ENCODE measurements around the gene SNX22.

SNX22 gene

DNA sequence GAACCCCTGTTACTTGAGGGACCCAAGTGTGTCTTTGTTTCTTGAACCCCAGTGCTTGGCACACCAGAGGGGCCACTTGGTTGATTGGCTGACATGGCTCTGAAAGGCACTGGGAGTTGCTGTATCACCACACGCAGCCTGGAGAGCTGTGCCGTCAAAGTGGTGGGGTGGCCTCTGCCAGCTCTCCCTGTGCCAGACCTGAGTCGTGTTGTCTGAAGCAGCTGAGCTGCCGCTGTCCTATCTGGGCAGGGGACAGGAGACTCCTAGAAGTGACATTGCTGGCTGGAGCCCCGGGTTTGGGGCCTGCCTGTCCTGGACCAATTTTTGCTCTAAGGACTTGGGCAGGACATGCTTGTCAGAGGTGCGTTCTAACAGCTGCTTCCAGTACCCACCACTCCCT is 5.5 kb upstream of the SNX22 start:
- Mint-ChIP-seq H3K27ac (no peak overlapping the region), H3K36me3 (ENCODE audit: low read depth) (peaks cover 40% of the 10 kb centered on the region), H3K27me3 (peaks cover 6% of the 10 kb centered on the region), H3K4me3 (no peak overlapping the region), H3K4me1 (ENCODE audit: low read depth) (peaks cover 12% of the 10 kb centered on the region), H3K9me3 (no peaks in the 10 kb centered on the region)
- no peak for DNase-seq

DNA sequence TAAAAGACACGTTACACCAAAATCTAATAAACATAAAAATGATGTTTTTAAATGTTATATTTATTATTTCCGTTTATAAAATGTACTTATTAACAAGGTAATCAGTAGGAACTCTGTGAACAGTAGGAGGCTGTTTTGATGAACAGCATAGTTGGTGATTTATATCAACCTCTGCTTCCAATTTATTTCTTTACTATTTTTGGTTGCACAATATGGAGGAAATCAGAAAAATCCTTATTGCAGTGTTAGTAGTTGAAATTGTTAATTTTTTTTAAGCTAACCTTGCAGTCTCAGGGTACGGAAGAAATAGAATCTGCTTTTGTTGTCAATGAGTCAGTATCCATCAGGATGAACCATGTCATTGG is 5.0 kb upstream of the SNX22 start:
- no peak overlapping the region for H3K4me3 Mint-ChIP-seq
- DNase-seq, result no peak
- no peaks in the 10 kb centered on the region for H3K9me3 Mint-ChIP-seq
- peaks cover 35% of the 10 kb centered on the region for H3K36me3 Mint-ChIP-seq (ENCODE audit: low read depth)
- no peak overlapping the region for H3K27ac Mint-ChIP-seq
- H3K27me3 Mint-ChIP-seq, result peaks cover 7% of the 10 kb centered on the region
- H3K4me1 Mint-ChIP-seq (ENCODE audit: low read depth), result peaks cover 13% of the 10 kb centered on the region

DNA sequence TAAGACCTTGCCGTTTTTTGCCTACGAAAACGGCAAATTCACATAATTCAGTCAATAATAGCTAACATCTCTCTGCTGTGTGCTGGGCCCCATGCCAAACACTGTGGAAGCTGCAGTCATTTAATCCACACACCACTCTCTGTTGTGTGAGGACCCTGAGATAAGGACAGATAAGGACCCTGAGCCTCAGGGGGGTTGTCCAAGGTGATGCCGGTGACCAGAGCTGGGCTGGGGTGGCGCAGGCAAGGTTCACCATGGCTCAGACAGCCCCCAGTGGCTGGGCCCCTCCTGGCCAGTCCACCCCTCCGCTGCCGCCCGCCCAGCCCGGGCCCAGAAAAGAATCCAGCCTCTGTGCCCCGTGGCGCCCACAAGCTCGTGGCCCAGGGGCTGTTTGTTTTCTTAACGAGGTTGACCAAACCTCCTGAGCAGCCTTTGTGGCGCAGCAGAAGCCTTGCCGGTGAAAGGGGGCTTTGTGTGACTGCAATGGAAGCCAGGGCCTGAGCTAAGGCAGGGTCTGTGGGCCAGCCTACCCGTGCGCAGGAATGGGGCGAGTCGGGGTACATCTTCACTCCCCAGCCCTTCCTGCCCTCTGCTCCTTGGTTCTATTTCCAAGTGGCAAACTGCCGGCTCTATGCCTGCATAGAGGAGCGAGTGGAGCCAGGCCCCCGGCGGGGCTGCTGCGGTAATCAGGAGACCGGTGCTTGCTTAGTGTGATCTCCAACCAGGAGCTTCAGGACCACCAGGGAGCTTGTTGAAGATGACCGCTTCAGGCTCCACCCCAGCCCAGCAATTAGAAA is 4.4 kb upstream of the SNX22 start:
- no peaks in the 10 kb centered on the region for H3K9me3 Mint-ChIP-seq
- no peak for DNase-seq
- peaks cover 13% of the 10 kb centered on the region for H3K4me1 Mint-ChIP-seq (ENCODE audit: low read depth)
- H3K27me3 Mint-ChIP-seq, result peaks cover 7% of the 10 kb centered on the region
- H3K27ac Mint-ChIP-seq, result no peak overlapping the region
- no peak overlapping the region for H3K4me3 Mint-ChIP-seq
- peaks cover 32% of the 10 kb centered on the region for H3K36me3 Mint-ChIP-seq (ENCODE audit: low read depth)

DNA sequence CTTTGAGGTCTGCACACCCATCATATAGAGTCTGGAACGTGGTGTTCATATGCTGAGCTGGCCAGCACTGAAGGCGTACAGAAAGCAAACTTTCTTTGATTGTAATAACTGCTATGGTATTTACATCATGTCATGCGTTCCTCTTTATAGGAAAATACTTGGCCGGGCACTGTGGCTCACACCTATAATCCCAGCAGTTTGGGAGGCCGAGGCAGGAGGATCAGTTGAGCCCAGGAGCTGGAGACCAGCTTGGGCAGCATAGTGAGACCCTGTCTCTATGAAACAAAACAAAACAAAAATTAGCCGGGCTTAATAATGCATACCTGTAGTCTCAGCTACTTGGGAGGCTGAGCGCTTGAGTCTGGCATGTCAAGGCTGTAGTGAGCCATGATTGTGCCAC is 3.4 kb upstream of the SNX22 start:
- Mint-ChIP-seq H3K27me3 (peaks cover 16% of the 10 kb centered on the region), H3K4me1 (ENCODE audit: low read depth) (peaks cover 22% of the 10 kb centered on the region), H3K27ac (no peak overlapping the region), H3K36me3 (ENCODE audit: low read depth) (peaks cover 22% of the 10 kb centered on the region), H3K9me3 (no peaks in the 10 kb centered on the region), H3K4me3 (no peak overlapping the region)
- no peak for DNase-seq

DNA sequence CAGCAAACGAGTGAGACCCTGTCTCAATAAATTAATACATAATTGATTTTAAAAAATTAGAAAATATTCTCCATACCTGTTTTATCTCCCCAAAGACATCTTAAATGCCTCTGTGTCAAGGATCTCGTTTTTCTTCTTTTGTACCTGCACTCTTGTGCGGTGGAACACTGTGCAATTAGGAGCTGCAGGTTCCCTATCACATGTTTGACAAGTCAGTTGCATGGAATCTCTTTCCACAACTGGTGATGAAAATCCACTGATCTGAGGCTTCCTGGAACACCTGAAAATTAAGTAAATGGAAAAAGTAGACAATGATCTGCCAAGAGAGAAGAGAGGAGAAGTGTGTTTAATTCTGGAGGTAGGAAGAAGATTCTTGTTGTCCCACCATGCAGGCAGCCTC is 3.0 kb upstream of the SNX22 start:
- H3K27ac Mint-ChIP-seq, result no peak overlapping the region
- H3K36me3 Mint-ChIP-seq (ENCODE audit: low read depth), result peaks cover 18% of the 10 kb centered on the region
- no peak overlapping the region for H3K4me3 Mint-ChIP-seq
- no peak for DNase-seq
- peaks cover 26% of the 10 kb centered on the region for H3K4me1 Mint-ChIP-seq (ENCODE audit: low read depth)
- peaks cover 20% of the 10 kb centered on the region for H3K27me3 Mint-ChIP-seq
- H3K9me3 Mint-ChIP-seq, result no peaks in the 10 kb centered on the region

DNA sequence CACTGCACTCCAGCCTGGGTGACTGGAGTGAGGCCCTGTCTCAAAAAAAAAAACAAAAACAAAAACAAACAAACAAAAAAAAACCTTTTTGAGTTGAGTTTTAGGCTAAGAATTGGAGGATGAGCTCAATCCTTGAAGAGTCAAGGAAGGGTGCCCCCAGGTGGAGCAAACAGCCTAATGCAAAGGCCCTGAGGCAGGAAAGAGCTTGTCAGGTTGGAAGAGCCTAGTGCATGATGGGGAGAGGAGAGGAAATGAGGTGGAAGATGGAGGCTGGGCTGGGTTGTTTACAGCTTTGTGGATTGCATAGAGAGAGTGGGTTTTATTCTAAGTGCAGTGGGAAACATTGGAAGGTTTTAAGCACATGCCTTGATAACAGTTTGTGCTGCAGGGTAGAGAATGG is 2.1 kb upstream of the SNX22 start:
- Mint-ChIP-seq H3K4me3 (no peak overlapping the region), H3K4me1 (ENCODE audit: low read depth) (peaks cover 28% of the 10 kb centered on the region)

DNA sequence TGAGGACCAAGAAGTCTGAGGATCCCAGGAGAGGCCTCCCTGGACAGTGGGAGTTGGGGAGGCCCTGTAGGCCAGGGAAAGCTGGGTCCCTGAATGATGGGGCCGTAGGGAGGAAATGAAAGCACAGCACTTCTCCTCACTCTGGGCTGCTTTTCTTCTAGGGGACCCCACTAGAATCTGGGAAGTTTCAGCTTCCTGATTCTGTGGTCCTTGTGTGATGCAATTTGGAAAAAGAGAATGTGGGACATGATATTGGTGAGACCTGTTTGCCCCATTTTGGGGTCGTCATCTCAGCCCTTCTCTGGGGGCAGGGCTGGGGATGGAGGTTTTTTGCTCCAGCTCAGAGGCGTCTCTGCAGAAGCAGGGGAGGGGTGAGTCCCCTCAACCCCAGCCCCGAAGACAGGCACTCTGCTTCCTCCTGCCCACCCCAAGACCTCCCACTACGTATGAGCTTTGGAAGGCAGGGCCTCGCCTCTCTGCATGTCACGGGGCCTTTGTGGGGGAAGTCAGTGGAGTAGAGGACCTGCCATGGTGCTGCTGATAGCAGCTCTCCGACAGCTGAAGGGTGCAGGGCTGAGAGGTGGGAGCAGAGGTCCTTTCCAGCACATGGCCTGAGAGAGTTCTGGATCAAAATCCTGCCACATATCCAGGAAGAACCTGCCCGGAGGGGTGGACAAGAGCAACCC is 1.5 kb upstream of the SNX22 start:
- Mint-ChIP-seq H3K9me3 (no peaks in the 10 kb centered on the region), H3K27me3 (peaks cover 20% of the 10 kb centered on the region), H3K4me1 (ENCODE audit: low read depth) (peaks cover 28% of the 10 kb centered on the region), H3K4me3 (no peak overlapping the region), H3K27ac (peak overlapping the region; percentile 0), H3K36me3 (ENCODE audit: low read depth) (peaks cover 13% of the 10 kb centered on the region)
- DNase-seq, result no peak

More for the DNA sequence above, 2.1 kb upstream of the SNX22 start:
- no peak for DNase-seq
- no peaks in the 10 kb centered on the region for H3K9me3 Mint-ChIP-seq
- peak overlapping the region; percentile 0 for H3K27ac Mint-ChIP-seq
- peaks cover 16% of the 10 kb centered on the region for H3K36me3 Mint-ChIP-seq (ENCODE audit: low read depth)
- peaks cover 20% of the 10 kb centered on the region for H3K27me3 Mint-ChIP-seq

DNA sequence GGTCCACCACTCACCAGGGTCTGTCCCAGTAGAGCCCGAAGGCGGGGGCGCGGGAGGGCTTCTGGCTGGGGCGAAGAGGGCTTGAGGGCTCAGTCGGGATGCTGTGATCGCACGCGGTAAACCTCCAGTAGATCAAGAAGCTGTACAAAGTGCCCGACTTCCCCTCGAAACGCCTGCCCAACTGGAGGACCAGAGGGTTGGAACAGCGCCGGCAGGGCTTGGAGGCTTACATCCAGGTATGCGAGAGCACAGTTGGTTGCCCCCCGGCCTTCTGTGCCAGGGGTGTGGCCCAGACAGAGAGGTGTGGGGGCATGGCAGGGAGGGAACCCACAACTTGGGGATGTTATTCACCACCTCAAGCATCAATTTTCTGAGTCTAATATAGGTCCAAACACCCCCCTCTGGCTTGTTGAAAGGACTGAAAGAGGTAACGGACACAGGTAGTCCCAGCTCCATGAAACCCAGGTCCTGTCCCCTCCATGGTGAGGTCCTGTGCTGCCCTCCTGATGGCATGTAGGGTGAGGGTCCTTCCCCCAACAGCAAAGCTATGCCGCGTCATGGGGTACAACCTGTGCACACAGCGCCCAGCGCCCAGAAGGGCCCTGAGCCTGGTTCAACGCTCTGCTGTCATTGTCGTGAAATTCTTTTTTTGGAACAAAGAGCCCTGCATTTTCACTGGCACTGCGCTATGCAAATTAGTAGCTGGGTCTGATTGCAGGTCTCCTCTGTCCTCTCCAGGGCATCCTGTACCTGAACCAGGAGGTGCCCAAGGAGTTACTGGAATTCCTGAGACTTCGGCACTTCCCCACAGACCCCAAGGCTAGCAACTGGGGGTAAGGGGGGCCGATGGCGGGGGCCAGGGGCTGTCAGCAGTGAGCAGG is 1.2 kb downstream of the SNX22 start:
- peaks cover 20% of the 10 kb centered on the region for H3K27me3 Mint-ChIP-seq
- H3K27ac Mint-ChIP-seq, result no peak overlapping the region
- no peaks in the 10 kb centered on the region for H3K9me3 Mint-ChIP-seq
- H3K4me3 Mint-ChIP-seq, result peak overlapping the region; percentile 49
- H3K36me3 Mint-ChIP-seq (ENCODE audit: low read depth), result peaks cover 33% of the 10 kb centered on the region
- H3K4me1 Mint-ChIP-seq (ENCODE audit: low read depth), result peaks cover 28% of the 10 kb centered on the region
- DNase-seq, result no peak

DNA sequence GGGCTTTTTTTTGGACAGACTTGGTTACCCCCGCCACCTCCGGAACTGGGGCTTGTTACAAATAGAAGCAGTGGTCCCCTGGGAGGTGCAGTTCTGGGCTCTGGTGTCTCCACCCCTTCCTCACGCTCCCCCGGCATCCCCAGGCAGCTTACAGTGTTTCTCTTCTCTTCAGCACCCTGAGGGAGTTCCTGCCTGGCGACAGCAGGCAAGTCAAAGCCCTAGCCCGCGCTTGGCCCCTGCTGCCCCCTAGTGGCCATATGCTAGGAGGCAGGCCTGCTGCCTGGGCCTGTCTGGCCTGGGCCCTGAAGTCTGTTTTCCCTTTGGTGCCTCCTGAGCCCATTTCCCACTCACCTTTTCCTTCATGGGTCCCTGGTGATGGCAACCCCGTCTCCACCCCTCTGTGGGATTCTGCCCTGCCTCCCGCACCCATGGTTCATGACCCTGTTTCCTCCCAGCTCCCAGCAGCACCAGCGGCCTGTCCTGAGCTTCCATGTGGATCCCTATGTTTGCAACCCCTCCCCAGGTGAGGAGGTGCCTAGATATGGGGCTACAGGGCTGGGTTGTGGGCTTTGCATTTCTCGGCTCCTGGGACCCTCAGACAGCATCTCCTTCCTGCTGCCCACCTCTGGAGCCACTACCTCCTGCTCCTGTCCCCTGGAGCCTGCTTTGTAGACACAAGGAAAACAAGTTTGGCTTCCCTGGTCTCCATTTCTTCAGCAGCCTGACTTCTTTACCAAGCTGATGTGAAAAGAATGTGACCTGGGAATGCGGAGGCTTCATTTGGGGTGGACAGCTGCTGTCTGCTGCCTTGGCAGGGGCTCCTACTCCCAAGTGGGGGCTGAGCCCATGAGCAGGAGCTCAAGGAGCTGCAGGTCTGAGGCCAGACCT is 2.2 kb downstream of the SNX22 start:
- peak; percentile 96 for DNase-seq
- H3K36me3 Mint-ChIP-seq (ENCODE audit: low read depth), result peaks cover 43% of the 10 kb centered on the region
- peak overlapping the region; percentile 36 for H3K4me3 Mint-ChIP-seq
- H3K9me3 Mint-ChIP-seq, result no peaks in the 10 kb centered on the region
- peaks cover 36% of the 10 kb centered on the region for H3K4me1 Mint-ChIP-seq (ENCODE audit: low read depth)
- H3K27ac Mint-ChIP-seq, result peak overlapping the region; percentile 67
- peaks cover 20% of the 10 kb centered on the region for H3K27me3 Mint-ChIP-seq

DNA sequence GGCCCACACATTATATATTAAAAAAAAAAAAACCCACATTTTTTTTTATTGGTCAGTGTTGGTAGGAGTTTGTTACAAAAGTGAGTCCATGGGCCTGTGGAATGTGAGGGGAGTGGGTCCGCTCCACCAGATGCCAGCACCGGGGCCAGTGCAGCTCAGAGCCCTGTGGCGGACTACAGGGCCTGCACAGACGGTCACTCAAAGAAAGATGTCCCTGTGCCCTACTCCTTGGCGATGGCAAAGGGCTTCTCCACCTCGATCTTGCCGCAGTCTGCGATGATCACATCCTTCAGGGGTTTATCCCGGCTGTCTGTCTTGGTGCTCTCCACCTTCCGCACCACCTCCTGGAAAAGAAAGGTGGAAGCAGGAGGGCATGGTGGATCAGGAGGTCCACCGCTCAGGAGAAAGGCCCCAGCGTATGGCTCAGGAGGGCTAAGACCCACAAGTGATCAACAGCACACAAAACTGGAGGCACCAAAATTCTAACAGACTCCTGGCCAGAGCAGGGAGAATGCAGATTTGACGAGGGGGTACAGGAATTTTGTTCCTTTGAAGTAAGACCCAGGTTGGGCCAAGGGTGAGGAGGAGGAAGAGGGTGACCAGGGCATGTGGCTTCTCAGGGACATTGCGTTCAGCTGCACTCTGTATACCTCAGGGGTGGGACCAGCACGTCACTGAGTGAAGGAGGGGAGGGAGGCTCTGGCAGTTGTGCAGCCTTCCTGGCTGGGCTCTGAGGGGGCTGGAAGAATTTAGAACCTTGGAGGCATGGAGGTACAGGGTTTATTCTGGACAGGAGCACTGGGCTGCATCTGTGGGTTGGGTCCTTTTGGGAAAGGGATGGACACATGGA is 4.5 kb downstream of the SNX22 start:
- Mint-ChIP-seq H3K4me3 (no peak overlapping the region), H3K27me3 (peaks cover 14% of the 10 kb centered on the region), H3K9me3 (no peaks in the 10 kb centered on the region), H3K4me1 (ENCODE audit: low read depth) (peaks cover 37% of the 10 kb centered on the region), H3K36me3 (ENCODE audit: low read depth) (peaks cover 65% of the 10 kb centered on the region), H3K27ac (peak overlapping the region; percentile 31)
- no peak for DNase-seq

DNA sequence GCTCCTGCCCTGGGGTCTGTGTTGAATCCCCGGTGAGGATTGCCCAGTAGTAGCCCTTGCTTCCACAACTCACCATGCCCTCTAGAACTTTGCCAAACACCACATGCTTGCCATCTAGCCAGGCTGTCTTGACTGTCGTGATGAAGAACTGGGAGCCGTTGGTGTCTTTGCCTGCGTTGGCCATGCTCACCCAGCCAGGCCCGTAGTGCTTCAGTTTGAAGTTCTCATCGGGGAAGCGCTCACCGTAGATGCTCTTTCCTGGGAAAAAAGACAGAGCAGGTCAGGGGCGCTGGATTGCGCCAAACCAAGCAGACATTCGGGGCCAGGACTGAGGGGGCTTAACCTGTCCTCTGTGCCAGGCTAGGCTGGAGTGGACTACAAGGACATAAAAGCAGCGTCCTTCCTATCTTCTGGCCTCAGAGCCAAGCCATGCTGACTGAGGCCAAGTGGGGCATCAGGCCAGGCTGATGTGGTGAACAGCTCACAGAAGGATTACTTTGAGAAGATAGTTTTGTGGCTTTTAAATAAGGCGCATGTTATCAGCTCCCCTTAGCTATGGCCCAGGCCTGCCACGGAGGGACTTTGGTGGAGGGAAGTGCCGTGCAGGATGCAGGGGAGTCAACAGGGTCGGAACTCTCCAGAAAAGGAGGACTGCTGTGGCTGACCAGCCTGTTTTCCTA is 5.3 kb downstream of the SNX22 start:
- H3K27me3 Mint-ChIP-seq, result peaks cover 13% of the 10 kb centered on the region
- H3K9me3 Mint-ChIP-seq, result no peaks in the 10 kb centered on the region
- H3K4me1 Mint-ChIP-seq (ENCODE audit: low read depth), result peaks cover 38% of the 10 kb centered on the region
- peak overlapping the region; percentile 71 for H3K27ac Mint-ChIP-seq
- no peak for DNase-seq
- no peak overlapping the region for H3K4me3 Mint-ChIP-seq
- H3K36me3 Mint-ChIP-seq (ENCODE audit: low read depth), result peaks cover 69% of the 10 kb centered on the region

DNA sequence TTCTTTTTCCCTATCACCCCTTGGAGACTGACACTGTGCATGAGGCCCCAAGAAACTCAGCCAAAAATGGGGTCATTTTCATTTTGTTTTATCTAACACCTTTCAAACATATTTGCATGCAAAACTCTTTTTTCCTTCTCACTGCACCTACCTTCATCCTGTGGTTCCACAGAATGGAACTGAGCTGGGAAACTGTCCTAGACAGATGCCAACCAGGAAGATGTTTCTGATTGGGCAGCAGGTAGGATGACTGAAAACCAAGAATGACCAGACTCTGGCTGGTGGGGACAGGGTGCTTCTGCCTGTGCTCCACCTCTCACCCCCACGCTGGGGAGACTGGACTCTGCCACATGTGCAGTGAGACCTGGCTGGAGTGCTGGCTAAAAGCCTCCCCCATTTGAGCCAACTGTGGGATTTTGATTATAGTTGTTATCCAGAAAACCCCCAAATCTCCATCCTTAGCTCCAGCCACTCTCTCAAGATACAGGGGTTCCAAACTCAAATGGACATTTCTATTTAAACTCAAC is 6.1 kb downstream of the SNX22 start:
- Mint-ChIP-seq H3K27me3 (peaks cover 9% of the 10 kb centered on the region), H3K36me3 (ENCODE audit: low read depth) (peaks cover 76% of the 10 kb centered on the region), H3K9me3 (no peaks in the 10 kb centered on the region), H3K4me3 (no peak overlapping the region), H3K4me1 (ENCODE audit: low read depth) (peaks cover 38% of the 10 kb centered on the region), H3K27ac (peak overlapping the region; percentile 71)
- DNase-seq, result no peak

Data from activated T-cell treated with anti-CD3 and anti-CD28 coated beads, Interleukin-2, amount 50 U/mL, for 24 hours (primary cell).